C1 segment of cervical spinal cord (tissue), 14 donors: ENCODE results near the gene LAG3.

Experiments used
- DNase-seq, 14 donors: peaks; one replicate each; lab custom pipeline; 2025; lab: John Stamatoyannopoulos, UW

Gene LAG3

GRCh38 chr12:6787309-6787708 lies 15.0 kb downstream of the LAG3 start:
- DNase-seq: no peak

- peak in 5 of 14 donors; percentile 14 to 53 (median 28) for DNase-seq
Observed at GRCh38 chr12:6788972-6789924, 16.9 kb downstream of the LAG3 start, which contains the start of gene CD4. Gene CD4 (plus strand): TSS chr12:6789528. CDS start chr12:6800139, 10,611 bp downstream.

- no peak for DNase-seq
Observed at GRCh38 chr12:6790496-6791150, 18.3 kb downstream of the LAG3 start.

GRCh38 chr12:6791931-6792520 lies 19.7 kb downstream of the LAG3 start:
- no peak for DNase-seq

GRCh38 chr12:6792522-6793201 lies 20.3 kb downstream of the LAG3 start:
- peak in 6 of 14 donors; percentile 17 to 40 (median 24) for DNase-seq

- no peak for DNase-seq
Observed at GRCh38 chr12:6795088-6795487, 22.8 kb downstream of the LAG3 start.

- DNase-seq: no peak
Observed at GRCh38 chr12:6796576-6796975, 24.3 kb downstream of the LAG3 start.

- DNase-seq: no peak
Observed at GRCh38 chr12:6799147-6799546, 26.8 kb downstream of the LAG3 start.

- DNase-seq: no peak
Observed at GRCh38 chr12:6807170-6807569, 34.9 kb downstream of the LAG3 start.

GRCh38 chr12:6809056-6809455 lies 36.7 kb downstream of the LAG3 start:
- DNase-seq: no peak

GRCh38 chr12:6810758-6811157 lies 38.4 kb downstream of the LAG3 start:
- no peak for DNase-seq

- no peak for DNase-seq
Observed at GRCh38 chr12:6813363-6813762, 41.0 kb downstream of the LAG3 start.

- DNase-seq: no peak
Observed at GRCh38 chr12:6816598-6816997, 44.3 kb downstream of the LAG3 start.

- DNase-seq: no peak
Observed at GRCh38 chr12:6817098-6817497, 44.8 kb downstream of the LAG3 start.

GRCh38 chr12:6817662-6818157 lies 45.4 kb downstream of the LAG3 start:
- DNase-seq: no peak

- no peak for DNase-seq
Observed at GRCh38 chr12:6818222-6818621, 45.9 kb downstream of the LAG3 start.

GRCh38 chr12:6818645-6819044 lies 46.3 kb downstream of the LAG3 start:
- no peak for DNase-seq

GRCh38 chr12:6819106-6820030 lies 47.0 kb downstream of the LAG3 start:
- no peak for DNase-seq

GRCh38 chr12:6820166-6820565 lies 47.8 kb downstream of the LAG3 start:
- peak in 1 of 14 donors; percentile 45 for DNase-seq
